Stimulated activated CD4-positive, alpha-beta T cell treated with anti-CD3 and anti-CD28 coated beads, Interleukin-1b, Interleukin-23, amount 100 ng/mL, for 4 hours (primary cell): ENCODE data around the gene POFUT1.
"Not testable (repeated sequence)": the region's sequence is repeated elsewhere in the genome, so short reads cannot be mapped to it uniquely, and the experiment has no call there.

Source experiments
- DNase-seq, 2 donors: peaks; one replicate each; pipeline ENCODE4 v3.0.0-alpha.2; 2020; ENCODE audit warnings: low read depth in 2 of 2

POFUT1 gene

GRCh38 chr20:32189123-32189410 is 18.6 kb upstream of the POFUT1 start:
- DNase-seq = no peak

GRCh38 chr20:32189691-32190615 is 17.7 kb upstream of the POFUT1 start:
- DNase-seq = peak; percentile 21 to 47

DNA sequence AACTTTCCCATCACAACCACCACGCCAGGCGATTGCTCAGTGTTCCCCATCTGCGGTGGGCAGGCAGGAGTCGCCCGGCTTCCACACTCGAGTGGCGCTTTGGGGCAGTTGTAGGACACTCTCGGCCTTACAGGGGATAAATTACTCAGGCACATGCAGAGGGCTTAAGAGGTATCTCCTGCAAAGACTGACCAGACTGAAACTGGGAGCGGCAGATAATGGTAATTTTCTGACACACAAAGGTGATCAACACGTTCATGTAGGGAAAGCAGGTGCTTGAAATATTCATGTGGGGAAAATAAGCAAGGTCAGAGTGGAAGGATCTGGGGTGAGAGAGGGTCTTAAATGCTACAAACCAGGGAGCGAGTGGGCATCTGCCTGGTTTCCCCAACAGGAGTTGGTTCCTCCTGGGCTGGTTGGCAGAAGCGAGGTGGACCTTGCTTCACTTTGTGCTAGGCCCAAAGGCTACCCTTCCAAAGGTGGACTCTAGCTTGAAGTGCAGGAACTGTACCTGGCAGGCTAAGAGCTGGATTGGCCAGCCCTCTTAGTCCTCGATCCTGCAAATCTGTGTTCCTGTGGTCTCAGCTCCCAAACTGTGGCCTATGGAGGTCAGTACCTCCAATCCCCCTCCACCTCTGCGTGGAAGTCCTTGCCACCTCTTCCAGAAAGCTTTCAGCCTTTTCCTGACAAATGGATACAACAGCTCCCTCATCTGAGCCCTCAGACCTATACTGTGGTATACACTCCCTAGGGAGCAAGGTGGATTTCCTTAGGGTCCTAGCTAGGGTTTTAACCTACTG is 16.9 kb upstream of the POFUT1 start:
- no peak for DNase-seq

GRCh38 chr20:32191422-32191821 is 16.3 kb upstream of the POFUT1 start:
- no peak for DNase-seq

DNA sequence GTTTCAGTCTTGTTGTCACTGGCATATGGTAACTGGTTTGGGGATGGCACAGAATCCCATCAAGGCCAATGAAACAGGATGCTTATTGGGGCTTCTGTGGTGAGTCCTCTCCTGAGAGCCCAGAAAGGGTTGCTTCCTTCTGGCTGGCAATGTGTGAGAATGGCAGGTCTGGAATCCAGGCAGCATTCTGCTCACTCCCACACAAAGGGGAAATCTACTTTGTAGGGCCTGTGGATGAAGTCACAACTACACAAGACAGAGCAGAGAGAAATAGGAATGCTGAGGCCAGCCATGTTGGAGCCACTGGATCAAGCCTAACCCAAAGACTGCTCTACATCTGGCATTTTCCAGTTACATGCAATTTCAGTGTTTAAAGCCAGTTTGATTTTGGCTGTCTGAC is 15.8 kb upstream of the POFUT1 start:
- DNase-seq = no peak

DNA sequence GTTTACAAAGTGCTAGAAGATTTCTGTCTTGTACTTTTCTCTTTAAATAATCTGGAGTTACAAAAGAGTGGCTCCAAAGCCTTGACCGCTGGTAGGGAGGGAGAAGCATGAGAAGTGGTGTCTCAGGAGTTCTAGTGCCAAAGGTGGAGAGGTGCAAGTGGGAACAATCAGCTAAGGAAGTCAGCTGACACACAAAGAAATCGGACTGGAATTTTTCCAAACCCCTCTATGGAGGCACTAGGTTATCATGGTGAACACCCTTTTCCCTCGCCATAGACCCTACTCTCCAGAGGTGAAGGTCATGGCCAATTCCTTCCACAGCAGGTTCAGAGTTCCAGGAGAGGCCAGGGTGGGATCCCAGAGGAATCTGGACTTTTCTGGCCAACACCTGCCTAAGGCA is 15.0 kb upstream of the POFUT1 start:
- DNase-seq = no peak

- DNase-seq = not testable (repeated sequence)
Observed at GRCh38 chr20:32193336-32193735, 14.3 kb upstream of the POFUT1 start.

DNA sequence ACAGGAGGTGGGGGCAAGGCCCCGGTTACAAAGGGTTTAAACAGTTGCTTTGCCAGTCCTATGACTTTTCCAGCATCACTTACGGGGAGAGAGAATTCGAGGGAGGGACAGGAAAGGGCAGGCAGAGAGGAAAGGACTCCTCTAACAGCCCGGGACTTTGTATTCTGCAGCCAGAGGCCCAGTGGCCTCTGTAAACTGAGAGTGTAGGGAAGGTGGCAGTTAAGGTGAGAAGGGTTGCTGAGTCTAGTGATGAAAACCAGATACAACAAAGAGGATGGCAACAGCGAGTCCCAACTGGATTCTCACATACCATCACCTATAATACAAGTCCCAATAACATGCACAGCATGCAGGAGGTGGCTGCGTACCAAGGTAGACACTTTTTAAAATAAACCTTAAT is 13.7 kb upstream of the POFUT1 start:
- DNase-seq = no peak

DNA sequence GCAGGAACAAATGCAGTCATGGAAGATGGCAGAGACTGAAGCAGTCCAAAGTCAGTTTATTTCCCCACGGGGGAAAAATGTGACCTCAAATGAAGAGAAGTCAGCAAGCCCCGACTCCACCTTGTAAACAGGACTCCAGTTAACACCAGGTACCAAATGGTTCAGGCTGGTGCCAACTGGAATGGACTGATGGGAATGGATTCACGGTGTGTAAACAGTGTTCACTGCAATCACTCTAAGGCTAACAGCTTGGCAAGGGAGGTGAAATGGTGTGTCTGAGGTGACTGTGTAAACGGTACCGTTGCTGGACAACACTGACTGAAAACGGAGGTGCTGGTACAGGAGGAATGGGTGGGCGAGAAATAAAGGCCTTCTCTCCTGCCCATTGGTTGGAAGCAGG is 12.1 kb upstream of the POFUT1 start:
- DNase-seq = no peak

DNA sequence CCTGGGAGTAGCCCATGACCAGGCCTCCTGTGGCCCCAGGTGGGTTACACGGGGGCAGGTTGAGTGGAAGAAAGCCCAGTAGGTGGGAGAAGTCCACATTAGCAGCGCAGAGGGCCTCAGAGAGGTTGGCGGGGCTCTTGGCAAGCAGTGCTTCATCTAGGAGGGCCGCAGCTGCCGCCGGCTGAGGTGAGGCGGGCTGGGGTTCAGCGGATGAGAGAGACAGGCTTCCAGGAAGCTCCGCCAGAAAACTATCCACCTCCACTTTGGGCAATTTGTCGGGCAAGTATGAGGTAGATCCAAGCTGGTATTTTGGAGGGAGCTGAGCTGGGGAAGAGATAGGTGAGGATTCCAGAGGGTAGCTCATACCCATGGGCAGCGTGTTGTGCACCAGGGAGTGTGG is 11.1 kb upstream of the POFUT1 start:
- DNase-seq = not testable (repeated sequence)

GRCh38 chr20:32197136-32197535 is 10.5 kb upstream of the POFUT1 start:
- not testable (repeated sequence) for DNase-seq

- no peak for DNase-seq
Observed at GRCh38 chr20:32199006-32199405, 8.7 kb upstream of the POFUT1 start.

DNA sequence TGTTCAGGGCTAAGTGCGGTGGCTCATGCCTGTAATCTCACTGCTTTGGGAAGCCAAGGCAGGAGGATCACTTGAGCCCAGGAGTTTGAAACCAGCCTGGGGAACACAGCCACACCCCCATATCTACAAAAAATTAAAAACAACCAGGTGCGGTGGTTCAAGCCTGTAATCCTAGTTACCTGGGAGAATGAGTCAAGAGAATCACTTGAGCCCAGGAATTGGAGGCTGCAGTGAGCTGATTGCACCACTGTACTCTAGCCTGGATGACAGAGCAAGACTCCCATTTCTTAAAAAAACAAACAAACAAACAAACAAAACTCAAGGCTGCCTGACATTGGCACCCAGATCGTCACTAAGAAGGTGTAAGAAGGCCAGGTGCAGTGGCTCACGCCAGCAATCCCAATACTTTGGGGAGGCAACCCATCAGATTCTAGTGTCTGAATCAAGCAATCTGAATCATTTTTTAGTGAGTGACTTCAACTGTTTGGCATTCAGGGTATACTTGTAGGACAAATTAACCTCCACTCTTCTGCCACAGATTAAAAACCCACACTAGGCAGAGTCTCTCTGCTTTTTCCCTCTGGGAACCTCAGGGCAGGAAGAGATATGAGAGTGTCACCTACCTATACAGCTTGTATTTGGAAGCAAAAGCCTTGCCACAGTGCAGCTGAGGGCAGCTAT is 6.2 kb upstream of the POFUT1 start:
- DNase-seq = no peak

DNA sequence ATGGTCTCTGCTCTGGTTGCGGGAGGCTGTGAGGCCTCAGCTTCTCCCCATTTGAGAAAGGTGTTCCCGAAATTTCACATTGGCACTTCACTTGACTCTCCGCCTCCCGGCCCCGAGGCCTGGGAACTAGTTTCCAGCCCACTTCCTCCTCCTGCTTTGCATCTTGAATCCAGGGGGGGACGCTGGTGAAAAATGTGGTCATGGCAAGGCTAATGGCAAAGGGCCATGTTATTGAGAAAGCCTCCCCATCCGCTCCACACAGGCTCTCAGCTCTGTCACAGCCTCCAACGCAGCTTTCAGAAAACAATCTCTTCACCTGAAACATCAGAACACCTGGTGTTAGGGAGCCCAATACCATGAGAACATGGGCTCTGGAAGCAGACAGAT is 5.7 kb upstream of the POFUT1 start:
- no peak for DNase-seq

DNA sequence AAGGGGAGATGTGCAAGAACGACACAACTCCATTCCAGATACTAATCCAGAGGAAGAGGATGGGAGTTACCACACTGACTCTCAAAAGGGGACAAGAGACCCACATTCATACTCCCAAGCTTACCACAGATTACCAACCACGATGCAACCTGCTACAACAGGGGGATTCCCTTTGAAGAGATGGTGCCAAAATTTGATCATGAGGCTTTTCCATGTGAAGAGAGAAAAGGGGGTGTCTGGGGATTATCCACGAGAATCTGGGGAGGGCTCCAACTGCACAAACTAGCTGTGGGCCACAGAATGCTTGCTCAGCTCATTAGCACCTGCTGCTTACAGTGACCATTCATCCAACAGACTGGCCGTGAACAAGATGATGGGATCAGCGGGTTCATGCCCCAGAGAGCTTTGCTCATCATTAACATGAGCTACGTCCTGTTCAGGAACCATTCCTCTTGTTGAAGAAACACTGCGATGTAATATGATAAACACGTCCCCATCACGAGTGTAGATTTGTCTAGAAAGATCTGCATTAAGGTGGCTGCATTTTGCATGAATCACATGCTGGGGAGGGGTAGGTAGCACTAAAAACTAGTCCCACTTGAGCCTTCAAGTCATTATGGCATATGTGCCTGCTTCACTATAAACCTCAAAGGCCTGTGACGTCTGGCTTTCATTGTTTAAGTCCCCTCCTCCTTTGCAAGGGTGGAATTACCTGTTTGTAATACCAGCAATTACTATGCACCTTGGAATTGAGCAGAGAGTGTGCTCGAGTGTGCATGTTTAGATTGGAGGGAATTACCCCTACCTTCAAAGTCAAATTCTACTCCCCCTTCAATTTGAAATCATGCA is 4.1 kb upstream of the POFUT1 start:
- DNase-seq = no peak

DNA sequence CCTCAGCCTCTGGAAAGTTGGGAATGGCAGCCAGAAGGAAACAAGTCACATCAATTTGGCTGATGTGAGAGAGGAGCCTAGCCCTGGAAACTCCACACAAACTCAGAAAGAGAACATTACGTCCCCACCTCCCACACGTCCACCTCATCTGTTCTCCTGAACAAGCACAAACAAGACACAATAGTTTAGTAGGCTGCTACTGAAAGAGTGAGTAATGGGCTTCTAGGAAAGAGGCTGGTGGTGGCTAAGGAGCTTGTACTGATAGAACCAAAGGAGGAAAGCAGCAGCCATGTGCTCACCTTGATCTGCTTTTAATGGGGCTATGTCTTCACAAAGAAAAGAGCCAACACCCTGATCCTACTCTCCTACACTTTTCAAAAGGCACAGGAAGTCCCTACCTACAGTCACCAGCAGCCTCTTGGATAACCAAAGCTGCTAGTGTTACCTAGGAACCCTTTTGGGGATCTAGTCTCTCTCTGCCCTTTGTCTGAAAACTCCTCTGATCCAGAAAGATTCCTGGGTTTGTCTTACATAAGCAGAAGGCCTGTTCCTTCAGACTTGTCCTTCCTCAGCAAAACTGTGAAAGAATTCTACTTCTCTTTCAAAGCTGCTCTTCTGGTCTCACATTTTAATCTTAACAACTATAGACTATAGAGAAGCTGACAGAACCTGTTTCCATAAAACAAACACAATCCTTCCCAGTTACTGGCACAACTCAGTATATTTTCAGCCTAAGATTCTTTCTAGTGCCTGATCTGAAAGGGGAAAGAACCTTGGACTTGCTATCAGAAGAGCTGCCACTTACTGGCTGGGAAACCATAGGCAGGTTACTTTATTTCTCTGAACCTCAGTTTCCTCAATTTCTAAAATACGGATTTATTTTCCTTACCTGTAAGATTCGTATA is 3.2 kb upstream of the POFUT1 start:
- DNase-seq = peak; percentile 48 to 51

- DNase-seq = no peak
Observed at GRCh38 chr20:32205110-32205842, 2.4 kb upstream of the POFUT1 start.

GRCh38 chr20:32205843-32206759 is 1.6 kb upstream of the POFUT1 start:
- DNase-seq = peak in 1 of 2 donors; percentile 14
